Endothelial cell of umbilical vein (primary cell): Measurements from ENCODE around the gene RBBP4. TPM values are rescaled to one million over a fixed set of nuclear protein-coding genes. Genes with fewer than 3 reads are reported as not detected.
"Not testable (repeated sequence)": the region's sequence is repeated elsewhere in the genome, so short reads cannot be mapped to it uniquely, and the experiment has no call there.

Source experiments
- BruUV-seq: library from RNA; stranded (reverse); fragments of 400-500 nt; replicated peaks from 2 replicates; lab custom pipeline; 2021; lab: Mats Ljungman, UMichigan
- CTCF ChIA-PET: fragments of 300-600, 350-600 bp; sonication (Branson Sonifier 250); formaldehyde crosslinking; loops from one replicate; lab custom pipeline; 2021; ENCODE audit warnings: antibody characterized with exemption, inconsistent platforms; lab: Charles Lee
- POLR2A ChIA-PET: fragments of 300-600, 350-600 bp; sonication (Branson Sonifier 250); formaldehyde crosslinking; loops from one replicate; lab custom pipeline; 2021; ENCODE audit warnings: antibody characterized with exemption, inconsistent platforms; lab: Charles Lee
- DNase-seq: peaks from one replicate; pipeline ENCODE4 v3.0.0-alpha.2; 2011; ENCODE audit warnings: low read depth, low spot score
- FAIRE-seq: peaks from 2 replicates; lab custom pipeline; 2011; peaks lifted over from hg19 to GRCh38; lab: Jason Lieb, UNC
- H2AFZ ChIP-seq: 2 replicates; pipeline ENCODE4 v1.6.0; 2012; ENCODE audit warnings: low read depth, low read length, control low read depth, inconsistent platforms
- H3K27ac ChIP-seq: 2 replicates; pipeline ENCODE4 v1.5.1; 2011; ENCODE audit warnings: low read depth, mild to moderate bottlenecking, control low read depth, low read length, moderate library complexity; ENCODE audit not compliant: insufficient read depth
- H3K27me3 ChIP-seq, 2 experiments: 2 replicates each; pipeline versions ENCODE4 v1.6.0 to v1.6.1; 2011; ENCODE audit warnings: low read length in 2 of 2, mixed read lengths in 1 of 2; ENCODE audit not compliant: control insufficient read depth in 2 of 2, insufficient read depth in 2 of 2
- H3K36me3 ChIP-seq, 2 experiments: 2 replicates in 1 of 2; 3 replicates in 1 of 2; pipeline ENCODE4 v1.5.1; 2011; ENCODE audit warnings: low read length in 2 of 2, mild to moderate bottlenecking in 1 of 2, moderate library complexity in 1 of 2; ENCODE audit not compliant: control insufficient read depth in 2 of 2, insufficient read depth in 2 of 2; ENCODE audit errors: extremely low read depth in 1 of 2
- H3K4me1 ChIP-seq: 3 replicates; pipeline ENCODE4 v1.5.1; 2011; ENCODE audit warnings: mild to moderate bottlenecking, low read length; ENCODE audit not compliant: control insufficient read depth, insufficient read depth; ENCODE audit errors: extremely low read depth
- H3K4me2 ChIP-seq: 2 replicates; pipeline ENCODE4 v1.6.1; 2011; ENCODE audit warnings: low read length, control low read depth, mixed read lengths; ENCODE audit not compliant: insufficient read depth
- H3K4me3 ChIP-seq, 3 experiments: fragments of 200-600 bp in 1 of 3; sonication (generic), shearing (Covaris generic) in 1 of 3; replicated peaks in 1 of 3; 2 replicates each; pipeline ENCODE4 v1.5.1; 2011 to 2016; ENCODE audit warnings: control low read depth in 3 of 3, low read length in 3 of 3, mild to moderate bottlenecking in 2 of 3, inconsistent platforms in 1 of 3, low read depth in 1 of 3, moderate library complexity in 1 of 3; ENCODE audit not compliant: insufficient read depth in 1 of 3
- H3K79me2 ChIP-seq: 2 replicates; pipeline ENCODE4 v1.6.0; 2012; ENCODE audit warnings: low read length, inconsistent platforms; ENCODE audit not compliant: control insufficient read depth, insufficient read depth
- H3K9ac ChIP-seq: replicated peaks from 2 replicates; pipeline ENCODE3; 2011; ENCODE audit warnings: low read length, control low read depth; ENCODE audit not compliant: insufficient read depth; ENCODE audit errors: extremely low read depth
- H3K9me1 ChIP-seq: replicated peaks from 3 replicates; pipeline ENCODE4 v1.6.0; 2011; ENCODE audit warnings: mild to moderate bottlenecking, low read length; ENCODE audit not compliant: control insufficient read depth, insufficient read depth; ENCODE audit errors: extremely low read depth
- H3K9me3 ChIP-seq: replicated peaks from 2 replicates; pipeline ENCODE4 v1.5.1; 2012; ENCODE audit warnings: low read length, inconsistent platforms; ENCODE audit not compliant: control insufficient read depth, insufficient read depth
- H4K20me1 ChIP-seq: replicated peaks from 2 replicates; pipeline ENCODE3; 2011; ENCODE audit warnings: mild to moderate bottlenecking, low read length; ENCODE audit not compliant: control insufficient read depth, insufficient read depth; ENCODE audit errors: extremely low read depth
- EZH2 ChIP-seq: IDR thresholded peaks from 2 replicates; pipeline ENCODE4 v1.6.1; 2012; ENCODE audit warnings: borderline replicate concordance, low read depth, mild to moderate bottlenecking, moderate library complexity, low read length, inconsistent platforms; ENCODE audit not compliant: severe bottlenecking
- FOS ChIP-seq: IDR thresholded peaks from 2 replicates; pipeline ENCODE4 v1.6.1; 2011; ENCODE audit warnings: mild to moderate bottlenecking, low read length, moderate library complexity, borderline replicate concordance; ENCODE audit not compliant: insufficient read depth
- GATA2 ChIP-seq: IDR thresholded peaks from 2 replicates; pipeline ENCODE4 v1.7.0; 2011; ENCODE audit warnings: low read depth, mild to moderate bottlenecking, moderate library complexity, mixed read lengths, low read length; ENCODE audit not compliant: insufficient read length, insufficient read depth
- JUN ChIP-seq: IDR thresholded peaks from 2 replicates; pipeline ENCODE4 v1.6.1; 2011; ENCODE audit warnings: borderline replicate concordance, low read depth; ENCODE audit not compliant: insufficient read length, insufficient read depth
- MYC ChIP-seq: IDR thresholded peaks from one replicate; pipeline ENCODE4 v1.6.1; 2011; ENCODE audit warnings: mild to moderate bottlenecking, low read depth, low read length
- POLR2A ChIP-seq: IDR thresholded peaks from 2 replicates; pipeline ENCODE4 v1.6.1; 2012; ENCODE audit warnings: low read depth, mild to moderate bottlenecking, control low read depth, low read length
- POLR2AphosphoS5 ChIP-seq: IDR thresholded peaks from 2 replicates; pipeline ENCODE4 v1.6.1; 2012; ENCODE audit warnings: low read depth, mild to moderate bottlenecking, control low read depth, low read length, moderate library complexity; ENCODE audit not compliant: insufficient read depth
- dilution Hi-C: fragments of 300-500 bp; cut with MboI; formaldehyde crosslinking; loops from one replicate; pipeline ENCODE4 v1.15.0; 2019; ENCODE audit warnings: low sequenced_read_pairs; ENCODE audit not compliant: extremely low pct_ligation_motif_present
- intact Hi-C: fragments of 100-400 bp; cut with micrococcal nuclease; formaldehyde crosslinking; loops from one replicate; pipeline ENCODE4 v1.10.0; 2022
- polyA plus RNA-seq, 4 experiments: library from polyadenylated mRNA; depleted of rRNA in 3 of 4; stranded (reverse) in 3 of 4; unstranded in 1 of 4; fragments of >200 nt; gene quantifications; 2 replicates each; pipeline versions ENCODE4 v1.2.1 to v1.2.3, GENCODE V29; 2011 to 2012; ENCODE audit warnings: missing spikeins in 1 of 4
- total RNA-seq: library from RNA; stranded (reverse); gene quantifications from 2 replicates; pipeline ENCODE4 v1.2.3, GENCODE V29; 2021
- TF ChIP-seq, protein P1 (sequence below), 2 donors: IDR thresholded peaks; 1 replicate in 1 of 2; 2 replicates in 1 of 2; pipeline ENCODE4 v1.5.1; 2011; ENCODE audit warnings: low read length in 2 of 2, mild to moderate bottlenecking in 2 of 2, moderate library complexity in 2 of 2, control low read depth in 1 of 2, inconsistent platforms in 1 of 2, low read depth in 1 of 2; ENCODE audit not compliant: insufficient read depth in 1 of 2; ENCODE audit errors: extremely low read depth in 1 of 2
- TF ChIP-seq, protein P2 (sequence below): IDR thresholded peaks from 2 replicates; pipeline ENCODE4 v1.6.1; 2011; ENCODE audit not compliant: insufficient read depth, insufficient read length

Gene RBBP4
- total and polyA plus RNA-seq, 2 donors (not counting 3 experiments of a cell fraction or from before 2014, with no cell fraction given), result 84.9 to 241 TPM

DNA sequence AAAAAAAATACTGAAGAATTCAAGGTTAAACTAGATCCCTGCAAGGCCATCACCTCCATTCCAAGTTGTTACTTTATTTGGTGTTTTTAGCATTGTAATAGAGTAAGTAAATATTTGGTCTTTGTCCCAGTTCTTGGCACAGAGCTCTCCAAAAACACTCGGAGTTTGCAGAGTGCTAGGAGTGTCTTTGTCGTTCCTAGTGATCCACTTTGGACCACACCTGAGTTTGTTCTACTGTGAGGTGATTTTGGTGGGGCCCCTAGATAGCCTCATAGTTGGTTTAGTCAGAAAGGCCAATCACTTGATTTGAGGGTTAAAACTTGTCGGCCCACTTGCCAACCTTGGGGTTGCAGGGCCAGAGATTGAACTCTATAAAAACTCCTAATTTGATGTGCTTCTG is 25.9 kb downstream of the RBBP4 start:
- H3K4me3 ChIP-seq, result no peak overlapping the region
- BruUV-seq, result no TSS peak
- TF ChIP-seq EZH2 (no peak), FOS (no peak), POLR2A (no peak), MYC (no peak), JUN (no peak), POLR2AphosphoS5 (no peak), GATA2 (no peak)
- TF ChIP-seq, protein P1, sequence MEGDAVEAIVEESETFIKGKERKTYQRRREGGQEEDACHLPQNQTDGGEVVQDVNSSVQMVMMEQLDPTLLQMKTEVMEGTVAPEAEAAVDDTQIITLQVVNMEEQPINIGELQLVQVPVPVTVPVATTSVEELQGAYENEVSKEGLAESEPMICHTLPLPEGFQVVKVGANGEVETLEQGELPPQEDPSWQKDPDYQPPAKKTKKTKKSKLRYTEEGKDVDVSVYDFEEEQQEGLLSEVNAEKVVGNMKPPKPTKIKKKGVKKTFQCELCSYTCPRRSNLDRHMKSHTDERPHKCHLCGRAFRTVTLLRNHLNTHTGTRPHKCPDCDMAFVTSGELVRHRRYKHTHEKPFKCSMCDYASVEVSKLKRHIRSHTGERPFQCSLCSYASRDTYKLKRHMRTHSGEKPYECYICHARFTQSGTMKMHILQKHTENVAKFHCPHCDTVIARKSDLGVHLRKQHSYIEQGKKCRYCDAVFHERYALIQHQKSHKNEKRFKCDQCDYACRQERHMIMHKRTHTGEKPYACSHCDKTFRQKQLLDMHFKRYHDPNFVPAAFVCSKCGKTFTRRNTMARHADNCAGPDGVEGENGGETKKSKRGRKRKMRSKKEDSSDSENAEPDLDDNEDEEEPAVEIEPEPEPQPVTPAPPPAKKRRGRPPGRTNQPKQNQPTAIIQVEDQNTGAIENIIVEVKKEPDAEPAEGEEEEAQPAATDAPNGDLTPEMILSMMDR (IDR thresholded peaks at IDR 0.05; ENCODE audit: extremely low read depth in 1 of 2, insufficient read depth in 1 of 2, low read depth in 1 of 2, low read length in 2 of 2), result no peak
- TF ChIP-seq, protein P2, sequence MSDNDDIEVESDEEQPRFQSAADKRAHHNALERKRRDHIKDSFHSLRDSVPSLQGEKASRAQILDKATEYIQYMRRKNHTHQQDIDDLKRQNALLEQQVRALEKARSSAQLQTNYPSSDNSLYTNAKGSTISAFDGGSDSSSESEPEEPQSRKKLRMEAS, result no peak
- no peaks in the 10 kb centered on the region for H3K79me2 ChIP-seq
- H3K9me3 ChIP-seq, result no peaks in the 10 kb centered on the region
- no peaks in the 10 kb centered on the region for H4K20me1 ChIP-seq
- no peak overlapping the region for H2AFZ ChIP-seq
- DNase-seq (no peak), FAIRE-seq (no peak)
- H3K9ac ChIP-seq, result no peak overlapping the region
- POLR2A ChIA-PET, result interaction anchor here (0.7 kb wide), 2 partner anchors 121 to 158 kb away, joined by 4 to 6 read pairs; no protein-coding TSS in a partner anchor
- H3K27ac ChIP-seq, result no peak overlapping the region
- H3K4me2 ChIP-seq, result no peak overlapping the region
- no peaks in the 10 kb centered on the region for H3K27me3 ChIP-seq
- dilution Hi-C loops, result no loop called here
- H3K4me1 ChIP-seq, result no peaks in the 10 kb centered on the region
- CTCF ChIA-PET, result interaction anchor here (0.6 to 1.2 kb wide), 3 partner anchors 11 to 195 kb away, joined by 3 to 4 read pairs (median 4); no protein-coding TSS in a partner anchor
- intact Hi-C loops, result no loop called here
- peaks cover 21 to 34% of the 10 kb centered on the region in 2 experiments for H3K36me3 ChIP-seq
- H3K9me1 ChIP-seq, result no peaks in the 10 kb centered on the region

DNA sequence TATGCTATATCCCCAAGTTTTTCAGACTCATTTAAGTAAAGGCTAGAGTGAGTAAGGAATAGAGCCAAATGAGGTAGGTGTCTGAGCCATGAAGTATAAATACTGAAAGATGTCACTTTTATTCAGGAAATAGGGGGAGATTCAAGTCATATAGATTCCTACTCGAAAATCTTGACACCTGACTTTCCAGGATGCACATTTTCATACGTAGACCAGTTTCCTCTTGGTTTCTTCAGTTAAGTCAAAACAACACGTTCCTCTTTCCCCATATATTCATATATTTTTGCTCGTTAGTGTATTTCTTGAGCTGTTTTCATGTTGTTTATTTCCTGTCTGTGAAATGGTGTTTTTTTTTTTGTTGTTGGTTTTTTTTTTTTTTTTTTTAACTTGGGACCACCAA is 29.0 kb downstream of the RBBP4 start:
- H3K27me3 ChIP-seq, H2AFZ ChIP-seq, CTCF ChIA-PET, H3K4me1 ChIP-seq, H3K4me3 ChIP-seq, H3K79me2 ChIP-seq, H3K9ac ChIP-seq, dilution Hi-C loops, POLR2A ChIA-PET, H3K4me2 ChIP-seq, H3K9me1 ChIP-seq, intact Hi-C loops, H4K20me1 ChIP-seq, DNase-seq, H3K27ac ChIP-seq, FAIRE-seq, H3K9me3 ChIP-seq: not testable (repeated sequence)
- TSS peak; percentile 46 for BruUV-seq
- peaks cover 17 to 31% of the 10 kb centered on the region in 2 experiments for H3K36me3 ChIP-seq
